Common myeloid progenitor, CD34-positive (primary cell): ENCODE measurements around the gene TAL1.

Experiments
- CTCF ChIA-PET: fragments of 350-600 bp; sonication (Branson Sonifier 250); formaldehyde crosslinking; loops from one replicate; lab custom pipeline; 2021; ENCODE audit warnings: antibody characterized with exemption; lab: Charles Lee
- POLR2A ChIA-PET: fragments of 350-600 bp; sonication (Branson Sonifier 250); formaldehyde crosslinking; loops from one replicate; lab custom pipeline; 2021; ENCODE audit warnings: antibody characterized with exemption; lab: Charles Lee
- DNase-seq, 3 donors: peaks; one replicate each; pipeline versions ENCODE4 v3.0.0 to v3.0.0-alpha.2; 2013
- H3K27ac ChIP-seq, 2 experiments: 1 replicate in 1 of 2; 2 replicates in 1 of 2; pipeline ENCODE4 v1.7.0; 2013; ENCODE audit warnings: inconsistent platforms in 2 of 2, low read length in 2 of 2, mild to moderate bottlenecking in 2 of 2, low read depth in 1 of 2, moderate library complexity in 1 of 2; ENCODE audit not compliant: severe bottlenecking in 2 of 2, insufficient read depth in 1 of 2, poor library complexity in 1 of 2
- H3K27me3 ChIP-seq, 5 experiments: replicated peaks in 2 of 5; 1 replicate in 3 of 5; 2 replicates in 2 of 5; pipeline versions ENCODE4 v1.6.1 to v1.7.0; 2013; ENCODE audit warnings: low read length in 4 of 5, mild to moderate bottlenecking in 2 of 5, moderate library complexity in 2 of 5, inconsistent platforms in 1 of 5; ENCODE audit not compliant: insufficient read depth in 5 of 5, control insufficient read depth in 4 of 5
- H3K36me3 ChIP-seq, 4 experiments: 1 replicate in 2 of 4; 2 replicates in 2 of 4; pipeline versions ENCODE4 v1.6.1 to v1.7.0; 2013; ENCODE audit warnings: low read length in 3 of 4, control low read depth in 1 of 4, mild to moderate bottlenecking in 1 of 4; ENCODE audit not compliant: control insufficient read depth in 4 of 4, insufficient read depth in 4 of 4
- H3K4me1 ChIP-seq, 4 experiments: 1 replicate in 3 of 4; 2 replicates in 1 of 4; pipeline versions ENCODE4 v1.6.1 to v1.7.1; 2013; ENCODE audit warnings: low read length in 3 of 4, mild to moderate bottlenecking in 3 of 4, control low read depth in 1 of 4, inconsistent platforms in 1 of 4, moderate library complexity in 1 of 4; ENCODE audit not compliant: control insufficient read depth in 4 of 4, insufficient read depth in 4 of 4; ENCODE audit errors: control extremely low read depth in 1 of 4
- H3K4me3 ChIP-seq, 7 experiments: 1 replicate in 4 of 7; 2 replicates in 3 of 7; pipeline versions ENCODE4 v1.5.1 to v1.7.0; 2013; ENCODE audit warnings: mild to moderate bottlenecking in 7 of 7, low read length in 6 of 7, moderate library complexity in 6 of 7, inconsistent platforms in 2 of 7, low read depth in 2 of 7, control low read depth in 1 of 7; ENCODE audit not compliant: insufficient read depth in 4 of 7, control insufficient read depth in 1 of 7; ENCODE audit errors: extremely low read depth in 1 of 7
- H3K9me3 ChIP-seq, 5 experiments: 1 replicate in 4 of 5; 2 replicates in 1 of 5; pipeline versions ENCODE4 v1.6.1 to v1.7.1; 2013; ENCODE audit warnings: low read length in 4 of 5, mild to moderate bottlenecking in 2 of 5, inconsistent platforms in 1 of 5, low read depth in 1 of 5, moderate library complexity in 1 of 5; ENCODE audit not compliant: control insufficient read depth in 4 of 5, insufficient read depth in 2 of 5; ENCODE audit errors: control extremely low read depth in 1 of 5
- WGBS: methylation state at CpG from one replicate; pipeline ENCODE4 v1.1.5; 2013; ENCODE audit not compliant: insufficient coverage; 5-methylcytosine and 5-hydroxymethylcytosine counted together

TAL1 gene

GRCh38 chr1:47192458-47193384 lies 39.3 kb downstream of the TAL1 start:
- WGBS, result 18% methylated on average over 7 of the region's 10 CpGs
- no peaks in the 10 kb centered on the region for H3K36me3 ChIP-seq
- peak; percentile 82 to 90 (median 85) for DNase-seq
- no peaks in the 10 kb centered on the region for H3K27me3 ChIP-seq
- peaks cover 0 to 27% (median 21%) of the 10 kb centered on the region in 4 experiments for H3K4me1 ChIP-seq
- POLR2A ChIA-PET, result interaction anchor here (0.6 to 1.7 kb wide), 2 partner anchors 36 to 71 kb away, joined by 3 to 8 read pairs; no protein-coding TSS in a partner anchor
- CTCF ChIA-PET, result interaction anchor here (0.7 to 11.7 kb wide), 26 partner anchors 10 to 172 kb away, joined by 3 to 259 read pairs (median 5); partner anchors contain the start of gene STIL
- peak overlapping the region in 1 of 7 experiments; percentile 37 for H3K4me3 ChIP-seq
- H3K9me3 ChIP-seq, result no peaks in the 10 kb centered on the region
- H3K27ac ChIP-seq, result no peak overlapping the region

- ChIA-PET POLR2A (interaction anchor here (0.7 kb wide), 1 partner anchor 19 kb away, joined by 3 read pairs; no protein-coding TSS in a partner anchor), CTCF (interaction anchor here (0.7 to 11.7 kb wide), 18 partner anchors 11 to 173 kb away, joined by 3 to 259 read pairs (median 6); partner anchors contain the start of gene STIL)
- no peaks in the 10 kb centered on the region for H3K27me3 ChIP-seq
- H3K9me3 ChIP-seq, result no peaks in the 10 kb centered on the region
- 100% methylated on average over 1 of the region's 4 CpGs for WGBS
- H3K36me3 ChIP-seq, result no peaks in the 10 kb centered on the region
- peaks cover 0 to 27% (median 21%) of the 10 kb centered on the region in 4 experiments for H3K4me1 ChIP-seq
- no peak overlapping the region for H3K4me3 ChIP-seq
- H3K27ac ChIP-seq, result no peak overlapping the region
- DNase-seq, result no peak
Measured at GRCh38 chr1:47191940-47192457, 40.0 kb downstream of the TAL1 start.

GRCh38 chr1:47190857-47191256 lies 41.2 kb downstream of the TAL1 start:
- ChIA-PET CTCF (interaction anchor here (0.7 to 11.7 kb wide), 4 partner anchors 11 to 82 kb away, joined by 3 to 259 read pairs (median 88); no protein-coding TSS in a partner anchor), POLR2A (interaction anchor here (1.2 kb wide), 1 partner anchor 44 kb away, joined by 3 read pairs; no protein-coding TSS in a partner anchor)
- WGBS, result 91% methylated on average over 4 of the region's 6 CpGs
- Histone ChIP-seq H3K36me3 (no peaks in the 10 kb centered on the region), H3K27ac (no peak overlapping the region), H3K4me3 (no peak overlapping the region), H3K4me1 (peaks cover 0 to 27% (median 21%) of the 10 kb centered on the region in 4 experiments), H3K9me3 (no peaks in the 10 kb centered on the region), H3K27me3 (no peaks in the 10 kb centered on the region)
- DNase-seq, result no peak

- Histone ChIP-seq H3K9me3 (no peaks in the 10 kb centered on the region), H3K27ac (no peak overlapping the region), H3K4me1 (peaks cover 0 to 27% (median 21%) of the 10 kb centered on the region in 4 experiments), H3K4me3 (peak overlapping the region in 1 of 7 experiments; percentile 7), H3K36me3 (no peaks in the 10 kb centered on the region), H3K27me3 (no peaks in the 10 kb centered on the region)
- ChIA-PET POLR2A (interaction anchor here (1.2 kb wide), 1 partner anchor 45 kb away, joined by 3 read pairs; no protein-coding TSS in a partner anchor), CTCF (interaction anchor here (0.7 to 11.7 kb wide), 8 partner anchors 10 to 242 kb away, joined by 3 to 259 read pairs (median 4); no protein-coding TSS in a partner anchor)
- WGBS, result 32% methylated on average over 4 of the region's 5 CpGs
- no peak for DNase-seq
Measured at GRCh38 chr1:47190509-47190855, 41.5 kb downstream of the TAL1 start.

GRCh38 chr1:47189844-47190508 lies 42.0 kb downstream of the TAL1 start, which contains the start of gene PDZK1IP1:
TSS of gene PDZK1IP1 (minus strand) at chr1:47190036. CDS start at chr1:47189932, 104 bp downstream.
- POLR2A ChIA-PET, result interaction anchor here (1.2 kb wide), 1 partner anchor 45 kb away, joined by 3 read pairs; no protein-coding TSS in a partner anchor
- WGBS, result 47% methylated on average over 13 of the region's 16 CpGs

More at GRCh38 chr1:47189844-47190508, 42.0 kb downstream of the TAL1 start, which contains the start of gene PDZK1IP1:
- peak in 1 of 3 donors; percentile 36 for DNase-seq
- H3K27ac ChIP-seq, result no peak within 1 kb of the TSS
- H3K4me3 ChIP-seq, result peak within 1 kb of the TSS in 1 of 7 experiments; percentile 7
- H3K27me3 ChIP-seq, result no peaks in the 10 kb centered on the region
- no peaks in the 10 kb centered on the region for H3K9me3 ChIP-seq
- H3K4me1 ChIP-seq, result peaks cover 0 to 27% (median 21%) of the 10 kb centered on the region in 4 experiments
- CTCF ChIA-PET, result interaction anchor here (0.8 to 11.7 kb wide), 7 partner anchors 10 to 242 kb away, joined by 3 to 259 read pairs (median 4); no protein-coding TSS in a partner anchor
- no peaks in the 10 kb centered on the region for H3K36me3 ChIP-seq
